ENCODE results near the gene SCAMP1. TPM values are rescaled to one million over a fixed set of nuclear protein-coding genes. Genes with fewer than 3 reads are reported as not detected.

SCAMP1 gene
- total RNA-seq, 1 donor from 2014 or later = 21.9 TPM

DNA sequence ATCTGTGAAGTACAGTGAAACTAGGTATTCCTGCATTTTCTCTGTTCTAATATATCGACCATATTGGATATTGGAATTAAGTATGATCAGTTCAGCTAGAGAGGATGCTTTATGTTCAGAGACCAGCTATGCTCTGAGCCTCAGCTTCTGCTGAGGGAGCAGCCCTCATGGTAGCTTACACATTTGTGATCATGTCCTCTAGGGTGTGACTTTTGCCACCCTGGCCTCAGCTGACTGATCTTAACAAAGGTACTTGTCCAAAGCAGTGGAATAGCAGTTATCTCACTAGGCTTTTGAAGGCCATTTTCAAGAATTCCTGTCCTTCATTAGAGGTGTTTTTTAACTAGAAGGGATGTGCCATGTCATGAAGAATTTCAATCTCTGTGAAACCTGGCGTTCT is 9.3 kb downstream of the SCAMP1 start:
- no peak overlapping the region for H3K4me3 ChIP-seq
- TF ChIP-seq POLR2AphosphoS5 (IDR thresholded peaks at IDR 0.05; ENCODE audit: insufficient read depth in 1 of 2, low read depth in 1 of 2) (no peak), CTCF (IDR thresholded peaks at IDR 0.05) (no peak), POLR2A (IDR thresholded peaks at IDR 0.05) (no peak)
- no peaks in the 10 kb centered on the region for H3K36me3 ChIP-seq
- DNase-seq (ENCODE audit: extremely low spot score in 2 of 2) = no peak
- no peak overlapping the region for H3K27ac ChIP-seq
- intact Hi-C loops (cut with DNase I) = loop anchor here (10.0 kb wide), 1 partner anchor 295 kb away; no protein-coding TSS in a partner anchor
- peaks cover 5% of the 10 kb centered on the region for H3K4me1 ChIP-seq
- H3K9me3 ChIP-seq = no peaks in the 10 kb centered on the region
- no peaks in the 10 kb centered on the region for H3K27me3 ChIP-seq

DNA sequence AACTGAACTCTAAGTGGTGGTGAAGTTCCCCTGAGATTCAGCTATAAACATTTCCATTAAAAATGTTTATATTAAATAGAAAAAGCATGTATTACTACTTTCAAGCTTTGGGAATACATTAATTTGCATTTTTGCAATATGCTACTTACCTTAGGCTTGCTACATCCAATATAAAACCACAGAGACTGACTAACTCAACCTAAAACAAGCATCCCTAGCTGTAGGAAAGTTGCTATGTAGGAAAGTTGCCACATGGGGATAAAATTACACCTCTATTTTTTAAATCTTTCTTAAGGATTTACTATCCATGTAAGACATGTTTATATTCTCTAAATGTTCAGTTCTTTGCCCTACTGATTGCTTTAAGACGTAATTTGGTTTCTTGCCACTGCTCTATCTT is 12.8 kb downstream of the SCAMP1 start:
- H3K27me3 ChIP-seq = no peaks in the 10 kb centered on the region
- H3K4me1 ChIP-seq = peaks cover 12% of the 10 kb centered on the region

GRCh38 chr5:78376315-78376714 is 15.9 kb downstream of the SCAMP1 start:
- H3K4me1 ChIP-seq = peaks cover 12% of the 10 kb centered on the region

More for the DNA sequence above, 12.8 kb downstream of the SCAMP1 start:
- no peaks in the 10 kb centered on the region for H3K9me3 ChIP-seq
- H3K4me3 ChIP-seq = no peak overlapping the region
- intact Hi-C loops (cut with DNase I) = no loop called here
- DNase-seq (ENCODE audit: extremely low spot score in 2 of 2) = no peak
- H3K27ac ChIP-seq = no peak overlapping the region
- H3K36me3 ChIP-seq = no peaks in the 10 kb centered on the region
- TF ChIP-seq POLR2AphosphoS5 (IDR thresholded peaks at IDR 0.05; ENCODE audit: insufficient read depth in 1 of 2, low read depth in 1 of 2) (no peak), POLR2A (IDR thresholded peaks at IDR 0.05) (no peak), CTCF (IDR thresholded peaks at IDR 0.05) (no peak)

DNA sequence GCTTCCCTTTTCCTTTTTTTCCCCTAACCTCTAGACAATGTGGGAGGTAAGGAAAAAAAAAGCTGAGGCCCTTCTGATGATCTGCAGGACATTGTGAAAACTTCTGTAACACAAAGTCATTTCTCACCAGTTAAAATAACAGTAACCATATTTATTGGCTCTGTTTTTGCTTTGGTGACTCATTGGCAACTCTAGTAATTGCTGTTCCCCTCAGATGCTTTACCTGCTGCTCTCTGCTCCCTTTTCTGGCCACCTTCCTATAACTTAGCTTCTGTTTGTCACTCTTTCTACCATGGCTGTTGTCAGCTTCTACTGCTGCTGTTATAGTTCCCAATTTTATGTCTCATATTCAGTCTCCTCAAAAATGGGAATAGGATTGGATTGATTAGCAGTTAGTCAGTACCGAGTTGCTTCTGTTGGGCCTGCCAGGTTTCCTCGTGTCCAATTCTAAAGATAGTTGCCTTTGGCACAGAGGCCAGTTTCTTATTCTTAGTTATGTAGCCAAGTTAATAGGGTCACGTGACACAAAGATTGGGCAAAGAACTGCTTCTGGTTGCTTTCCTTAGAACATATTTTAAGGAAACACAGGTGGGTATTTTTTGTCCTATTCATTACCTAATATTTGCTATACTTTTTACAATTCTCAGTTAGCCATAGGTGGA is 16.8 kb downstream of the SCAMP1 start:
- Histone ChIP-seq H3K4me3 (no peak overlapping the region), H3K4me1 (peaks cover 12% of the 10 kb centered on the region), H3K27me3 (no peaks in the 10 kb centered on the region), H3K27ac (no peak overlapping the region), H3K9me3 (no peaks in the 10 kb centered on the region), H3K36me3 (no peaks in the 10 kb centered on the region)
- TF ChIP-seq CTCF (IDR thresholded peaks at IDR 0.05) = no peak
- TF ChIP-seq POLR2A (IDR thresholded peaks at IDR 0.05) = no peak
- TF ChIP-seq POLR2AphosphoS5 (IDR thresholded peaks at IDR 0.05; ENCODE audit: insufficient read depth in 1 of 2, low read depth in 1 of 2) = no peak
- DNase-seq (ENCODE audit: extremely low spot score in 2 of 2) = no peak
- intact Hi-C loops (cut with DNase I) = no loop called here

More at GRCh38 chr5:78376315-78376714, 15.9 kb downstream of the SCAMP1 start:
- TF ChIP-seq POLR2A (IDR thresholded peaks at IDR 0.05) (no peak), CTCF (IDR thresholded peaks at IDR 0.05) (no peak), POLR2AphosphoS5 (IDR thresholded peaks at IDR 0.05; ENCODE audit: insufficient read depth in 1 of 2, low read depth in 1 of 2) (no peak)
- H3K4me3 ChIP-seq = no peak overlapping the region
- no peaks in the 10 kb centered on the region for H3K9me3 ChIP-seq
- no peaks in the 10 kb centered on the region for H3K36me3 ChIP-seq
- H3K27ac ChIP-seq = no peak overlapping the region
- DNase-seq (ENCODE audit: extremely low spot score in 2 of 2) = no peak
- H3K27me3 ChIP-seq = no peaks in the 10 kb centered on the region
- intact Hi-C loops (cut with DNase I) = no loop called here

- H3K4me3 ChIP-seq = no peak overlapping the region
- no peaks in the 10 kb centered on the region for H3K27me3 ChIP-seq
- intact Hi-C loops (cut with DNase I) = no loop called here
- no peaks in the 10 kb centered on the region for H3K9me3 ChIP-seq
- TF ChIP-seq POLR2A (IDR thresholded peaks at IDR 0.05) (no peak), CTCF (IDR thresholded peaks at IDR 0.05) (no peak), POLR2AphosphoS5 (IDR thresholded peaks at IDR 0.05; ENCODE audit: insufficient read depth in 1 of 2, low read depth in 1 of 2) (no peak)
- no peaks in the 10 kb centered on the region for H3K36me3 ChIP-seq
- H3K27ac ChIP-seq = no peak overlapping the region
- DNase-seq (ENCODE audit: extremely low spot score in 2 of 2) = no peak
- H3K4me1 ChIP-seq = peaks cover 12% of the 10 kb centered on the region
Measured at GRCh38 chr5:78377718-78378105, 17.3 kb downstream of the SCAMP1 start.
